ENCODE results near the gene KNG1. TPM values are rescaled to one million over a fixed set of nuclear protein-coding genes. Genes with fewer than 3 reads are reported as not detected.
"Not testable (repeated sequence)": the region's sequence is repeated elsewhere in the genome, so short reads cannot be mapped to it uniquely, and the experiment has no call there.

Gene KNG1
- total and polyA plus RNA-seq, 8 donors: 0.09 to 0.51 (median 0.14) TPM; not detected in 5

DNA sequence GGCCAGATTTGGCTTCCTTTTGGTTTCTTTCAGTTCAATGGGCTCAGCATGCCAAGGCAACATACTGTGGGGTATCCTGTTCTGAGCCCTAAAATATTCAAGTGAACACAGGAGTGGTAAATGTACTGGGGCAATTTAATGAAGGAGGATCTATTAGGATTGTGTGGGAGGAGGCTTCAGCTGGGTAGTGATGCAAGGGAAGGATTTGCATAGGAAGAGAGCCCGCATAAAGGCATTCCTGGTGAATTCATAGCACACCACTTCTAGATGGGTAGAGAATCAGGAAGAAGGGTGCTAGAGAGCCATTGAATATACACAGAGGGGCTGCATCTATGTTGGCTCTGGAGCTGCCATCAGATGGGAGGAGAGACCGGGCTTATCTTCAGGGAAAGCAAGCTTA lies 20.6 kb upstream of the KNG1 start:
- FAIRE-seq (no peak), DNase-seq (no peak), ATAC-seq (no peak)
- Histone ChIP-seq H3K4me1 (no peaks in the 10 kb centered on the region), H3K36me3 (no peaks in the 10 kb centered on the region), H3K27me3 (no peaks in the 10 kb centered on the region), H3K9me3 (no peaks in the 10 kb centered on the region), H3K27ac (no peak overlapping the region), H3K4me3 (no peak overlapping the region)
- TF ChIP-seq, protein P1, sequence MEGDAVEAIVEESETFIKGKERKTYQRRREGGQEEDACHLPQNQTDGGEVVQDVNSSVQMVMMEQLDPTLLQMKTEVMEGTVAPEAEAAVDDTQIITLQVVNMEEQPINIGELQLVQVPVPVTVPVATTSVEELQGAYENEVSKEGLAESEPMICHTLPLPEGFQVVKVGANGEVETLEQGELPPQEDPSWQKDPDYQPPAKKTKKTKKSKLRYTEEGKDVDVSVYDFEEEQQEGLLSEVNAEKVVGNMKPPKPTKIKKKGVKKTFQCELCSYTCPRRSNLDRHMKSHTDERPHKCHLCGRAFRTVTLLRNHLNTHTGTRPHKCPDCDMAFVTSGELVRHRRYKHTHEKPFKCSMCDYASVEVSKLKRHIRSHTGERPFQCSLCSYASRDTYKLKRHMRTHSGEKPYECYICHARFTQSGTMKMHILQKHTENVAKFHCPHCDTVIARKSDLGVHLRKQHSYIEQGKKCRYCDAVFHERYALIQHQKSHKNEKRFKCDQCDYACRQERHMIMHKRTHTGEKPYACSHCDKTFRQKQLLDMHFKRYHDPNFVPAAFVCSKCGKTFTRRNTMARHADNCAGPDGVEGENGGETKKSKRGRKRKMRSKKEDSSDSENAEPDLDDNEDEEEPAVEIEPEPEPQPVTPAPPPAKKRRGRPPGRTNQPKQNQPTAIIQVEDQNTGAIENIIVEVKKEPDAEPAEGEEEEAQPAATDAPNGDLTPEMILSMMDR (IDR thresholded peaks at IDR 0.05): no peak
- intact Hi-C loops (cut with DNase I): no loop called here
- WGBS, 2 donors: 81 to 87% methylated on average over 2 of the region's 2 CpGs

DNA sequence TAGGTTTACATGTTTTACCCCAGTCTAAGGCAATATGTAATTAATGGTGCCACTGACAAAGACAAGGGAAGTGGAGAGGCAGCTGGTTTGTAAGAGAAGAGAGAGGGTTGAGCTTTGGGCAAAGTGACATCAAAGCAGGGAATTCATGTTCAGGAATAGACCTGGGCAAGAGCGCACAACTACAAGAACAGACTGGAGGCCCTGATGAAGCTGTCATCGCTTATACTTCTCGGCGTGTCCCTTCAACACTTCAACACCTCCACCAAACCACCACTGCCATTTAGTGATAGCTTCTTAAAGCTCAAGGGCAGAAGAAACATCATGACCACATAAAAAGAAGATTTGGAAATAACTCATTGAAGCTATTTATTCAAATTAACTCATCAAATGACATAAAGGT lies 19.6 kb upstream of the KNG1 start:
- H3K27me3 ChIP-seq: no peaks in the 10 kb centered on the region
- DNase-seq (no peak), FAIRE-seq (no peak), ATAC-seq (no peak)
- intact Hi-C loops (cut with DNase I): no loop called here
- TF ChIP-seq, protein P1 (IDR thresholded peaks at IDR 0.05): no peak
- no peaks in the 10 kb centered on the region for H3K36me3 ChIP-seq
- H3K4me1 ChIP-seq: no peaks in the 10 kb centered on the region
- no peak overlapping the region for H3K27ac ChIP-seq
- 81 to 82% methylated on average over 4 of the region's 4 CpGs for WGBS, 2 donors
- no peaks in the 10 kb centered on the region for H3K9me3 ChIP-seq
- no peak overlapping the region for H3K4me3 ChIP-seq

DNA sequence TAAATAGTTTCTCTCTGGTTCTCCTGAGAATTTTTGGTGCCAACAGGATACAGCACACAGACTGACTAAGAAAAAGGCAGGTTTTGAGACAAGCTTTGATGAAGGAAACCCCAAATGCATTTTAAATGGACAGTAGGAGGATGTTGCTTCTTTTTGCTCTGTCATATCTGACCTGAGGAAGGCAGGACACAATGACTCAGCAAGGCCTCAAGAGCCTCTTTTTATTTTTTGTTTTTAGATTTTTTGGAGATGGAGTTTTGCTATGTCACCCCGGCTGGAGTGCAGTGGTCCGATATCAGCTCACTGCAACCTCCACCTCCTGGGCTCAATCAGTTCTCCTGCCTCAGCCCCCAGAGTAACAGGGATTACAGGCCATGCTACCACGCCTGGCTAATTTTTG lies 16.9 kb upstream of the KNG1 start:
- no peak overlapping the region for H3K27ac ChIP-seq
- no peaks in the 10 kb centered on the region for H3K27me3 ChIP-seq
- H3K4me1 ChIP-seq: no peaks in the 10 kb centered on the region
- no peak for FAIRE-seq
- no peak overlapping the region for H3K4me3 ChIP-seq
- WGBS, 2 donors: 86 to 88% methylated on average over 3 of the region's 3 CpGs
- no peak for DNase-seq
- no peaks in the 10 kb centered on the region for H3K9me3 ChIP-seq
- intact Hi-C loops (cut with DNase I): no loop called here
- TF ChIP-seq, protein P1 (IDR thresholded peaks at IDR 0.05): no peak
- ATAC-seq: no peak
- H3K36me3 ChIP-seq: no peaks in the 10 kb centered on the region

DNA sequence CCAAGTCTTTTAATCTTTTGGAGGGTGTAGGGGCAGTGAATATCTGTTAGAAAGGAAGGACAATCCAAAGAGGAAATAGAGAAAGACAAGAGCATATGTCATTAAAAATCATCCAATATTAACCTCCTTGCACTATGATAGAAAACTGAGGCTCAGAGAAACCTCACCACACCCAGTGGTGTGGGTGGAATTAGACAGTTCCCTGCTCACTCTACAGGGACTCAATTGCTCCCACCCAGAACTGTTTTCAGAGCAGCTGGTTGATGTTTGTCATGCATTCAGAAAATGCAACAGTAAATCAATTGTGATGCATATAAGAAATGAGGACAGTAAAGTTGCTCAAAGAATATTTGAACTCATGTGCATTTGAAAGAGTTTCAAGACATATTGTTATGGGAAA lies 14.7 kb upstream of the KNG1 start:
- FAIRE-seq; intact Hi-C loops (cut with DNase I); ATAC-seq; H3K36me3 ChIP-seq; H3K4me3 ChIP-seq; H3K4me1 ChIP-seq; DNase-seq; H3K27ac ChIP-seq; H3K27me3 ChIP-seq; H3K9me3 ChIP-seq: not testable (repeated sequence)

DNA sequence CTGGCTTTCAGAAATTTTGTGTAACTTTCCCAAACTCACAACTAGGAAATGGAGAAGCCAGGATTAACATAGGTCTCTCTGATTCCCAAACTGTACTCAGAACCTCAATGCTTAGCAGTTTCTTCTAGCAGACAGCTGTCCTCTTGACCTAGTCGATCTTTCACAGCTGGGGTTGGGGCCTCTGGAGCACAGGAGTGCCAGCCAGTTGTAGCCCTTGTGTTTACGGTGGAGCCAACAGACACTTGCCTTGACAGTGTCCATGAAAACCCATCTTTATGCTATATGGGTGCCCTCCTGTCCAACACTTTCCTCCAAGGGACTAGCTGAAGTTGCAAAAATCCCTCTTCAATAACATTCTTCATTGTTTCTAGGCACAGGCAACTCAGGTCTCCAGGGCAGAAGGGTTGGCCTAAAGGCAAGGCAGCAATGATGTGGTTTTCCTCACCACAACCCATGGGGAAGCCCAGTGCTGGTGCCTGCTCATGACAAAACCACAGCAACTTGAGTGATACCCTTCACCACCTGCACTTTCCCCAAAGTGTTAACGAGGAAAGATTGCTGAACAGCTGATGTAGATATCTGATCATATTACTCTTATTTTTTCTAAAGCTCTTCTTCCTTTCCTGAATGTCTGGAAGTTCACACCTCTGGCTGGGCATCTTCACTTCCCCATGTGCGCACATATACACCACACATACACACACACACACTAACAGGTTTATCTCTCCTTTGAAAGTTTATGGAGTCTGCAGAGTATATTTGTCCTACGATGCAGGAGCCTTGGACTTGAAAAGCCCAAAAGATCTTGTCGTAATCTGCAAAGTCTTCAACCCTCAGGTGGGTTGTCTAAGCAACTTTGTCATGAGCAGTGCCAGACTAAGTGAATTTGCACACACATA lies 11.0 kb upstream of the KNG1 start:
- no peak for ATAC-seq
- H3K36me3 ChIP-seq: no peaks in the 10 kb centered on the region
- TF ChIP-seq, protein P1 (IDR thresholded peaks at IDR 0.05): no peak
- no peak overlapping the region for H3K27ac ChIP-seq
- intact Hi-C loops (cut with DNase I): no loop called here
- no peaks in the 10 kb centered on the region for H3K9me3 ChIP-seq
- H3K4me3 ChIP-seq: no peak overlapping the region
- no peaks in the 10 kb centered on the region for H3K27me3 ChIP-seq
- no peak for DNase-seq
- no peaks in the 10 kb centered on the region for H3K4me1 ChIP-seq
- 68 to 75% methylated on average over 6 of the region's 6 CpGs for WGBS, 2 donors
- FAIRE-seq: no peak
